GM19099 (cell line): Measurements from ENCODE around the gene SPNS1.

Experiments used
- POLR2A ChIP-seq: IDR thresholded peaks from 3 replicates; pipeline ENCODE4 v1.6.1; 2011; ENCODE audit warnings: low read depth; ENCODE audit not compliant: insufficient read length; ENCODE audit errors: extremely low read depth

Gene SPNS1

DNA sequence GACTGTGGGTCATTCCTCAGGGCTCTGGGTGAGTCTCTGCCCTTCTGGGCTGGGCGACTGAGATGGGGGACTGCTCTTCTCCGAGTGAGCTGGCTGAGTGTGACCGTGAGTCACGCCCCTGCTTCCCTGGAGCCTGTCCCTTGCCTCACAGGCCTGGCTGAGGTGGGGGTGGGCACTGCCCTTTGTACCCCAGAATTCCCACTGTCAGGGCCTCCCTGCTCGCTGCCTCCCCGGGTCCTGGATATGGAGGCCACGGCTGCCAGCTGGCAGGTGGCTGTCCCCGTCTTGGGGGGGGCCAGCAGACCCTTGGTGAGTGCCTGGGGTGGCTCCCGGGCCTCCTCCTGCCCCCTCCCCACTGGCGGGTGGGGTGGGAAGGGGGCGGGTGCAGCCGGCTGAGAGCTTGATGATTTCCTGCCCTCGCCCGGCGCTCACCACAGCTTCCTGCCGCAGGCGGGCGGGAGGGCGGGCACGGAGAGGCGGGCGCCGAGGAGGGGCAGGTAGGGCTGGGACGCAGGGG is 10.1 kb downstream of the SPNS1 start, which contains the start of gene LAT:
Gene LAT (plus strand): TSS at position 434 of the 517 bp plus-strand sequence. CDS start 366 bp downstream, outside the sequence.
- no peak for TF ChIP-seq POLR2A

DNA sequence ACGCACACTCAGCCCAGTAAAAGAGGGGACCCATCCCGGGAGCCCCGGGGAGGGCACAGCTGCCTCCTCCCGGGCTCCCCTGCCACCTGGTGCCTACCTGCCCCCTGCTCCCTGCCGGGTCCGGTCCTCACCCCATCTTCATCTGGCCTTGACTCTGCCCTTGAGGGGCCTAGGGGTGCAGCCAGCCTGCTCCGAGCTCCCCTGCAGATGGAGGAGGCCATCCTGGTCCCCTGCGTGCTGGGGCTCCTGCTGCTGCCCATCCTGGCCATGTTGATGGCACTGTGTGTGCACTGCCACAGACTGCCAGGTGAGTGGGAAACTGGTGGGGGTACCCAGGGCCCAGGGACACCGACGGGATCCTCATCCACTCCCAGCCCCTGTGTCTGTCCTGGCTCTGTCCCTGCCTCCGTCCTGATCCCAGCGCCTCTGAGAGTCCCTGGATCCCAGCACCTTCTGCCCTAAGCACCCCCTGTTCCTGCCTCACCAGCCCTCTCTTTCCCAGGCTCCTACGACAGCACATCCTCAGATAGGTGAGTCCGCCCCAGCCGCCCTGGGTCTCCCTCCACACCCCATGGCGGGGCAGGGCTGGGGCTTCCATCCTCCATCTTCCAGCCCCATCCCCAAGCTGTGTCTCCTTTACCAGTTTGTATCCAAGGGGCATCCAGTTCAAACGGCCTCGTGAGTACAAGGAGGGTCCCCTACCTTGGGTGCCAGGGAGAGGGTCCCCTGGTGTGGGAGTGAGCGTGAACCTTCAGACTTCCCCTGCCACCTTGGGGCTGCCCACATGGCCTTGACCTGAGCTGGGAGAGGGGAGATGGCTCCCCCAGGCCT is 10.8 kb downstream of the SPNS1 start:
- no peak for TF ChIP-seq POLR2A

DNA sequence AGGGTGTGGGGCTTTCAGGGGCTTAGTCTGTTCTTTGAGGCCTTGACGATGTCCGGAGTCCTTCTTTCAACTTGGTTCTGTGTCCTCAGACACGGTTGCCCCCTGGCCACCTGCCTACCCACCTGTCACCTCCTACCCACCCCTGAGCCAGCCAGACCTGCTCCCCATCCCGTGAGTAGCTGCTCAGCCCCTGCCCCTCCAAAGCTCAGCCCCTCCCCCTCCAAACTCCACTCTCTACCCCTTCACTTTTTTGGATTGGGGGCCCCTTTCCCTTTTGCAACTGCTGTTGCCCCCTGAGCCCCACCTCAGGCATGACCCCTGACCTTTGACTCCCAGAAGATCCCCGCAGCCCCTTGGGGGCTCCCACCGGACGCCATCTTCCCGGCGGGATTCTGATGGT is 11.5 kb downstream of the SPNS1 start:
- no peak for TF ChIP-seq POLR2A

- no peak for TF ChIP-seq POLR2A
Observed at GRCh38 chr16:28986492-28986891, 11.9 kb downstream of the SPNS1 start.

- TF ChIP-seq POLR2A = no peak
Observed at GRCh38 chr16:28987170-28987853, 12.7 kb downstream of the SPNS1 start.

DNA sequence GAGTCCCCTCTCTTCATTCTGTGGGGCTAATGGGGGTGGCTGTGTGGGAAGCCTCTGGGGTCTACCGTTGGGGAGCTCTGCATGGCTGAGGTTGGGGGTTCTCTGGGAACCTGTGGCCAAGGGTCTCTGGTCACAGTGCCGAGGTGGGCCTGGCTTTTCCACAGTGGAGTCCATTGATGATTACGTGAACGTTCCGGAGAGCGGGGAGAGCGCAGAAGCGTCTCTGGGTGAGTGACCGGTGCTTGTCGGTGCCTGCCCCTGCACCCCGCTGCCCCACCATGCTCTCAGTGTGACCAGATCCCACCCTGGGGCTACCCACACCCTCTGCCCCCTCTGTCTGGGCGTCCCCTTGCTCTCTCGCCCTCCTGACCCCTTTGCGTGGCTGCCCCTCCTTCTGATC is 14.8 kb downstream of the SPNS1 start:
- no peak for TF ChIP-seq POLR2A

- no peak for TF ChIP-seq POLR2A
Observed at GRCh38 chr16:28990375-28991040, 15.9 kb downstream of the SPNS1 start.

GRCh38 chr16:28991687-28992086 is 17.1 kb downstream of the SPNS1 start:
- no peak for TF ChIP-seq POLR2A

DNA sequence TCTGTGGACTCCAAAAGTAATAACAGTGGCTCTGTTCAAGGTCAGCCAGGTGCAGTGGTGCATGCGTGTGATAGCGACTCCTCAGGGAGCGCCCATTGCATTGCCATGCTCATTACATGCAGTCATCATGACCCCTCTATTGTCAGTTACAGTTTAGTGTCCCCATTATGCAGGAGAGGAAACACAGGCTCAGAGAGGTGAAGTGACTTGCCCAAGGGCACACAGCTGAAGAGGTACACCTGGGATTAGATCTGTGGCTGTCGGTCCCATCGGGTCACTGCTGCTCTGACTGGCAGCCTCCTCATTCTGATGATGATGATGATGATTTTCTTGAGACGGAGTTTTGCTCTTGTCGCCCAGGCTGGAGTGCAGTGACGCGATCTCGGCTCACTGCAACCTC is 17.9 kb downstream of the SPNS1 start:
- TF ChIP-seq POLR2A = no peak

DNA sequence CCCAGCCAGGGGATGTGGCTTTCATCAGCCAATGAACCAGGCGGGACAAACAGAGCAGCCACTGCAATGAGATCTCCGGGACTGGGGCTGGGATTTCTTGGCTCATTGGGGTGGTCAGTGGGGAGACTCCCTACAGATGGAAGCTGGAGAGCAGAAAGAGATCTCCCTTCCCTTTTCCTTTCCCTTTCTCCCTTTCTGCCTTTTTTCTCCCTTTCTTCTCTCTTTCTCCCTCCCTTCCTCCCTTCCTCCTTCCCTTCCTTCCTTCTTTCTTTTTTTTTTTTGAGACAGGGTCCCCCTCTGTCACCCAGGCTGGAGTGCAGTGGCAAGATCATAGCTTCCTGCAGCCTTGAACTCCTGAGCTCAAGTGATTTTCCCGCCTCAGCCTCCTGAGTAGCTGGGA is 24.3 kb downstream of the SPNS1 start:
- TF ChIP-seq POLR2A = no peak

- TF ChIP-seq POLR2A = no peak
Observed at GRCh38 chr16:28999577-28999976, 25.0 kb downstream of the SPNS1 start.

GRCh38 chr16:29000019-29000418 is 25.4 kb downstream of the SPNS1 start:
- TF ChIP-seq POLR2A = no peak

DNA sequence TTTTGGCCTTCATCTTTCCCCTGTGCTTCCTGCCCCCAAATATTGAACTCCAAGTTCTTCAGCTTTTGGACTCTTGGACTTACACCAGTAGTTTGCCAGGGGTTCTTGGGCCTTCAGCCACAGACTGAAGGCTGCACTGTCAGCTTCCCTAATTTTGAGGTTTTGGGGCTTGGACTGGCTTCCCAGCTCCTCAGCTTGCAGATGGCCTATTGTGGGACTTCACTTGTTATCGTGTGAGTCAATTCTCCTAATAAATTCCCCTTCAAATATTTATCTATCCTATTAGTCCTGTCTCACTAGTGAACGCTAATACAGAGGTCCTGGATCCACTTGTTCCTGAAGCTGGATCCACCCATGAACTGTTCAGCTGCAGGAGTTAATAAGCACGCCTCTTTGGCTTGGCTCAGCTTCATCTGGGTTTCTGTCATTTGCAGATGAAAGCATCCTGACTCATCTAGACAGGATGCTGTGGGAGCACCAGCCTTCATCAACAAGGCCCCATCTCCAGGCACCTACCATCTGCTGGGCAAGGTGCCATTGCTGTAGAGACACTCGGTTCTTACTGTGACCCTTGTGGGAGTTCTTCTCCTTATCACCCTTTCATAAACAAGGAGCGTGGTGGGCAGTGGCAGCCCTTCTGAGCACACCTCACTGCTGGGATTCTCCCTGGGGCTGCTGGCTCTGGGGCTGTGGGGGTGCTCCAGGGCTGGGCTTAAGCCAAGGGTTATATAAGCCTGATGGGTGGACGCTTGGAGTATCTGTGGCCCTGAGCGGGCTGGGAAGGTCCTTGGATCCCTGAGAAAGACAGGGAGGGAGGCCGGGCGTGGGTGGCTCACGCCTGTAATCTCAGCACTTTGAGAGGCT is 33.4 kb downstream of the SPNS1 start:
- no peak for TF ChIP-seq POLR2A

DNA sequence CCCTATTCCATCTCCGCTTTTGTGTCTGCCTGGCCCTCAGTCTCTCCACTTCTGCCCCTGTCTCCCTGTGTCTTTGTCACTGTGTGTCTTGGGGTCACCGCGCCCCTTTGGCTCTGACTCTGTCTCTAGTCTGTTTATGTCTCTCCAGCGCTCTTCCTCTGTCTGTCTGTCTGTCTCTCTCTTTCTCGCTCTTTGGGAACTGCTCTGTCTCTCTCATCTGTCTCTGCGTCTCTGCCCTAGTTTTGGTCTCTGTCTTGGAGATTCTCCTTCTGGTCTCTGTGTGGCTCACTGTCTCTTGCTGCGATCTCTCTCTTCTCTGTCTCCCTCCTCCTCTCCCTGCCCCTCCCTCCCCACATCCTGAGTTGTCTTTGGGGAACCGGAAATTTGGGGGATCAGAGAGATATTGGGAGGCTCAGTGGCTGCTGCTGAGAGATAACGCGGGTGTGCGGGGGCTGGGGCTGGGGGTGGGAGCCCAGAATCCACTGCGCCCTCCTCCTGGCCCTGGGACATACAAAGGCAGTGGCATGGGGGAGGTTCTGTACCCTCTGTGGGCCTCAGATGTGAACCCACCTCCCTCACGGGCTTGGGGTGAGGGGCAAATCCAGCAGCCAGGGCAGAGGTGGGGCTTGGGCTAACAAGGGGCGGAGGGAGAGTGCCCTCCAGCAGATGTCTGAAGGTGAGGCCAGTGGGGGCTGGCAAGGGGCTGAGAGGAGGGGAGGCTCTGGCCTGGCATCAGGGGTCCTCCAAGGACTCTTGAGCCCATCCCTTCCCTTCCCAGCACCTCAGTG is 34.7 kb downstream of the SPNS1 start:
- TF ChIP-seq POLR2A = no peak
